ENCODE measurements around the gene BICC1.

Gene BICC1

DNA sequence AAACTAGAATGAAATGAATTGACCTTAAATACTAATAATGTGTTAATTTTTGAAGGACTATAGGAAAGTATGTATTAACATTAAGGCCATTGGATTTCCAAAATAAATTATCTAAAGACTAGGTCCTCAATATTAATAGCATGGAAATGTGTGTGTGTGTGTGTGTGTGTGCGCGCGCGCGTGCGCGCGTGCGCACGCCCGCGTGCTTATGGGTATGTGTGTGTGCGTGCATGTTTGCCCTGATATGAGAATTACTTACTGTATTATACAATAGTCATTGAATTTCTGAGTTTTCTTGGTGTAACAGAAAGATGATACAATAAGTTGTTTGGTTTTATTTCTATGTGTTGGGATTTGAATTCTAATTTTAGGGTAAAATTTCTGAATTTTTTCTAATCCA lies 205.9 kb downstream of the BICC1 start:
- no peak for TF ChIP-seq GATA2 (IDR thresholded peaks at IDR 0.05; ENCODE audit: low read depth, low read length)
- TF ChIP-seq GATA3 (IDR thresholded peaks at IDR 0.05; ENCODE audit: low read depth, low read length) = no peak

DNA sequence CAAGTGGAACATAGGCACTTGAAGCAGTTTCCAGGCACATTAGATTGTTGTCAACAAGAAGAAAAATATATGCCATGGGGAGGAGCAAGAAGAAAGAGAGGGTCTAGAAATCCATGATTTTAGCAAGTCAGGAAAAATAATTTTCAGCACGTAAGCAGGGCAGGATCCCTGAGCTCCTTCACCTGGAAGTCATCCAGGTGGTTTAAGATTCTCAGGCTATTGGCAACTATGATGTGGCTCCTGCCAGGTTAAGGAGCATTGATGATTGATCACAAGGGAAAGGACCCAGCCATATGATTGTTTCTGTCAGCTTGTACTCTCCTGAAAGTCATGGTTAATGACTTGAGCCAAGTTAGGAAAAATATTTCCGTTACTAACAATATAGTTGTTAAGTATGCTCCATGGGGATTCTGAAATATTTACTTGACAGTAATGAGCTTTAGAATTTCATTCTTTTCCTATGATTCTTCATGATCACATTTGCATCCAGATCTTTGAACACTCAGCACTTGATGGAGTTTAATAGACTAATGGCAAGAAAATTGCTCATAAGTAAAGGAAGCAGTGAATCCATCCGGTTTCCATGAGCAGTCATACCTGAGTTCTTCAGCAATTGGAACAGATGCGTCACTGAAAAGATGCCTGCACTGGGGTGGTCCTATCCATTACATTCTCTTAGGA lies 209.1 kb downstream of the BICC1 start:
- no peak for TF ChIP-seq GATA2 (IDR thresholded peaks at IDR 0.05; ENCODE audit: low read depth, low read length)
- no peak for TF ChIP-seq GATA3 (IDR thresholded peaks at IDR 0.05; ENCODE audit: low read depth, low read length)

DNA sequence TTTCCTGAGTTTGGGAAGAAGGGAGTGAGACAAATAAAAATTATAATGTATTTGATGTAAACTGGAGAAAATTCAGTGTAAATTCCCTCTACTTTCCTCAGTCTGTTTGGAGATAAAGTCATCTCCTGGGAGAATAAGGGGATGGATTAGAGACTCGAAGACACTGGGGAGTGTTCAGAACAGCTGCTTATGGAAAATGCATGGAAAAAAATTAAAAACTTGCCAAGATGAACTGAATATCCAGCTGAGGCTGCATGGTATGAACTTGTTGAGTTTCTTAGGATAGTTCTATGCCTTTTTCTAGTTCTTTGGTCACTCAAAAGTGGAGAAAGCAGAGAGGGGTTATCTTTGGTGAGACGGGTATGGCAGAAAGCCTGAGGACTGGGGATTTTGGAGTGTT lies 210.5 kb downstream of the BICC1 start:
- TF ChIP-seq GATA3 (IDR thresholded peaks at IDR 0.05; ENCODE audit: low read depth, low read length) (no peak), GATA2 (IDR thresholded peaks at IDR 0.05; ENCODE audit: low read depth, low read length) (no peak)

DNA sequence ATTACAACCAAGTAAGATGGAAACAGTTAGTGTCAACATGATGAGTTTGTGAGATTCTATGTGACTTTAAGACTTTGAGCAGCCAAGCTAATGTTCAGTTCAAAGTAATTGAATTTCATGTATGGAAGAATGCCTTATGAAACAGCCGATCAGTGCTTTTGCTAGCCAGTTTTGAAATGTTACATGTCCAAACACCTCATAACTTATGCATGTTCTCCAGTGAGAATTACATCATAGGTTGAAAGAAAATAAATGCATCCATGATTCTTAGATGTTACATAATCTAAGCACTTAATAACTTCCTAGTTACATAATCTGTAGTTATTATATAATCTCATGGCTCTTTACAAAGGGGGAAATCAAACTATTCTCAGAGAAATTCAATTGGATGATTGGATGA lies 211.3 kb downstream of the BICC1 start:
- no peak for TF ChIP-seq GATA2 (IDR thresholded peaks at IDR 0.05; ENCODE audit: low read depth, low read length)
- no peak for TF ChIP-seq GATA3 (IDR thresholded peaks at IDR 0.05; ENCODE audit: low read depth, low read length)

DNA sequence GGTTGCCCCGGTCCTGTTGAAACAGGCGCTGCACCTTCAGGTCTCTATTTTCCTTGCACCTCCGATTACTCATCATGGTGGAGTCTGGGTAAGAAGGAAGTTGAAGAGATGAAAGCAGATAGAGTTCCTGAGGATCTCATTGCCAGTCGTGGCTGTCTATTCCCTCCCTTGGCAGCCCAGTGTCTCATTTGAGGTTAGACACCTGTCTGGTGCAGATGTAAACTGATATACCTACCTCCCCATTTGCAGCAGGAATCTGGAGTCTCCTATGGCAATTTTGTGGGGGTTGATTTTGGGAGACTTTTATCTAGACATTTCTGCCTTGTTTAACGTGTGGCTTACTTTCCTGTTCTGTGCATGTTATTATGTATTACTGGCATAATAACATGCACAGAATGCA lies 212.1 kb downstream of the BICC1 start:
- TF ChIP-seq GATA3 (IDR thresholded peaks at IDR 0.05; ENCODE audit: low read depth, low read length) = no peak
- TF ChIP-seq GATA2 (IDR thresholded peaks at IDR 0.05; ENCODE audit: low read depth, low read length) = no peak

DNA sequence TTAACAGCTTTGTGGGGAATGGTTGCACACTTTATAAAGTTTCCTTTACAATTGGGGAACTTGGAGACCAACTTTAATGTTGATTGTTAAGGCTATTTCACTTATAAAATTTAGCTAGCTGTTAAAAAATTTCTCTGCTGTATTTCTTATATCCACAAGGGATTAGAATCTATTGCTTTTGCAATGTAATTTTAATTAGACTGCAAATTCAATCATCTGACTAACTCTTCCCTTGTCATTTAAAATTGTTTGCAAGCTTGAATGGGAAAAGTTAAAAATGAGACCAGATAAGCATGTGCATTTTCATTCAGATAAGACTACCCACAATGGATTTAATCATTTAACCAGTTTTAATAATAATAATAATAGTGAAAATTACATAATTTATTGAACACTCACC lies 213.2 kb downstream of the BICC1 start:
- TF ChIP-seq GATA3 (IDR thresholded peaks at IDR 0.05; ENCODE audit: low read depth, low read length) (no peak), GATA2 (IDR thresholded peaks at IDR 0.05; ENCODE audit: low read depth, low read length) (no peak)

DNA sequence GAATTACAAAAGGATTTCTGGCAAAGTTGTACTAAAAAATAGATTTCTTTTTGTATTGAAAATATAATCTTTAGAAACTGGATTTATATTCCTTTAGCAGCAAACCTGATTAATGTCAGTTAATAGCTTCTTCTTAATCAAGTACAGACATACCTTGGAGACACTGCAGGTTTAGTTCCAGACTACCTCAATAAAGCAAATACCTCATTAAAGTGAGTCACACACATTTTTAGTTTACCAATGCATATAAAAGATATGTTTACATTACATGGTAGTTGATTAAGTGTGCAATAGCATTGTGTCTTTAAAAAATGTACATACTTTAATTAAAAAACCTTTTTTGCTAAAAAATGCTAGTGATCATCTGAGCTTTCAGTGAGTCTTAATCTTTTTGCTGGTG lies 215.0 kb downstream of the BICC1 start:
- no peak for TF ChIP-seq GATA2 (IDR thresholded peaks at IDR 0.05; ENCODE audit: low read depth, low read length)

DNA sequence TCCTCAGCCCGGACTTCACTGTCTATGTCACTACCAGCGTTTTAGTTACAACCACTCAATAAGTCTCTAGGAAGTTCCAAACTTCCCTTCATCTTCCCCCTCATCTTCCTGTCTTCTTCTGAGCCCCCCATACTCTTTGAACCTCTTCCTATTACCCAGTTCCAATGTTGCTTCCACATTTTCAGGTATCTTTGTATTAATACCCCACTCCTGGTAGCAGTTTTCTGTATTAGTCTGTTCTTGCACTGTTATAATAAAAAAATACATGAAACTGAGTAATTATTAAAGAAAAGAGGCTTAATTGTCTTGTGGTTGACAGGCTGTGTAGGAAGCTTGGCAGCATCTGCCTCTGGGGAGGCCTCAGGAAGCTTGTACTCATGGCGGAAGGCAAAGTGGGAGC lies 218.6 kb downstream of the BICC1 start:
- no peak for TF ChIP-seq GATA2 (IDR thresholded peaks at IDR 0.05; ENCODE audit: low read depth, low read length)
- no peak for TF ChIP-seq GATA3 (IDR thresholded peaks at IDR 0.05; ENCODE audit: low read depth, low read length)

DNA sequence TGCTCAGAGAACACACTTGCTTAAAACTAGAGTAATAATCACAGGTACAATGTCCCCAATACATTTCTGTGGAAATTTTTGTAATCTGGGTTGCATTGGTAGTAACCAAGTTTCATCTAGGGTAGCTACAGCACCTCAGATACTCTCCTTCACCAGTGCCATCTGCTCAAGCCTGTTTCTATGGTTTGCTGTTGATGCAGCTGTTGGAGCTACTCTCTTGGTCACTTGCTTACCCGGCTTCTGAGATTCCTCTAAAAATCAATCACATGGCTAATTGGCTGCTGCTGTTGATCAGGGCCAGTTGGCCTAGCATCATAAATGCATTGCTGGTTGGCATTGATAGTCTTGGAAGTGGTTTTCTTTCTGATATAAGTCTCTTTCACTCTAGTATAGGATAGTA lies 220.8 kb downstream of the BICC1 start:
- no peak for TF ChIP-seq GATA3 (IDR thresholded peaks at IDR 0.05; ENCODE audit: low read depth, low read length)
- no peak for TF ChIP-seq GATA2 (IDR thresholded peaks at IDR 0.05; ENCODE audit: low read depth, low read length)

DNA sequence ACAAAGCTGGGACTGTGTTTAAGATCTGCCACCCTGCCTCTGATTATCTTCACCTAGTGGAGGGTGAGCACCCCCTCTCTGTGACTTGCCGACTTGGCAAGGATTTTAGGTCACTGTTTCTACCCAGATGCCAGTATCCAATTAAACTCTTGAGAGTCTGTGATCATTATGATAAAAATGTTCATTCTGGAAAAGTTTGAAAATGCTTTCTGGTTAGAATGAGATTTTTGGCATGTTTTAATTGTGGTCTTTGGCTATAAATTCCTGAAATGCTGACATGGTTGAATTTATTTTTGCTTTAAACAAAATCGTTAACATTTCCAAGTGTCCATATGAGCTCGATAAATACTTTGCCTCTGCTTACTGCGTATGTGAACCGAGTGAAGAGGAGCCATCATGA lies 221.4 kb downstream of the BICC1 start:
- no peak for TF ChIP-seq GATA2 (IDR thresholded peaks at IDR 0.05; ENCODE audit: low read depth, low read length)
- TF ChIP-seq GATA3 (IDR thresholded peaks at IDR 0.05; ENCODE audit: low read depth, low read length) = no peak

DNA sequence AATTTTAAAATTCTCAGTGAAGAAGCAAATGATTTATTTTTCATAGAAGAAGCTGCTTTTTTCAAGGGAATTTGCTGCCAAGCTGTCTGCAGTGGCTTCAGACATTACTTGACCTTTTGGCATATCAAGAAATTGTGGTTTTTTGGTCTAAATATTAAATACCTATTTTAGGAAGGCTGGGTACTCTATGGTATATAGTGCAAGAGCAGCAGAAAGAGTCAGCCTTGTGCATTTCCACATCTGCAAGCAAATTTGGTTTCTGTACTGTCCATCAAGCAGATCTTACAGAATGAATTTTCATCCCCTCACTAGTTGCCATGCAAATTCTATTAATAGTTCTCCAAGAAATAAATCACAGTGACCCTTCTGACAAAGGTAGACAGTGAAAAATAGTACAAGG lies 222.0 kb downstream of the BICC1 start:
- TF ChIP-seq GATA3 (IDR thresholded peaks at IDR 0.05; ENCODE audit: low read depth, low read length) (no peak), GATA2 (IDR thresholded peaks at IDR 0.05; ENCODE audit: low read depth, low read length) (no peak)

DNA sequence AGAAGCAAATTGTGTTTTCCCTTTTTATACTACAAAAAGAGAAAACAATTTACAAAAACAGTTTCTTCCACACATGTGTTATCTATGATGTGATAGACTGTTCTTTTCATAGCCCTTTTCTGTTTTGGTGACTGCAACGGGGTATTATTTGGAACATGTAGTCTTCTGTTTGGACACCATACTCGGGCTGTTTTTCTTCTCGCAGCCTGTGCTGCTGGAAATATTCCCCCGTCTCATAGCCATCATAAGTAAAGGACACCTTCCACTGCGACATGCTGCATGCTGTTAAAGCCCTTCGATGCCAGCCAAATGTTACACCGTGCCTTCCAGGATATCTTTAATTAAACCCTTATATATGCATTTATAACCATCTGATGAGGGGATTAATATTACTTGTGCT lies 222.4 kb downstream of the BICC1 start:
- TF ChIP-seq GATA3 (IDR thresholded peaks at IDR 0.05; ENCODE audit: low read depth, low read length) (no peak), GATA2 (IDR thresholded peaks at IDR 0.05; ENCODE audit: low read depth, low read length) (no peak)

DNA sequence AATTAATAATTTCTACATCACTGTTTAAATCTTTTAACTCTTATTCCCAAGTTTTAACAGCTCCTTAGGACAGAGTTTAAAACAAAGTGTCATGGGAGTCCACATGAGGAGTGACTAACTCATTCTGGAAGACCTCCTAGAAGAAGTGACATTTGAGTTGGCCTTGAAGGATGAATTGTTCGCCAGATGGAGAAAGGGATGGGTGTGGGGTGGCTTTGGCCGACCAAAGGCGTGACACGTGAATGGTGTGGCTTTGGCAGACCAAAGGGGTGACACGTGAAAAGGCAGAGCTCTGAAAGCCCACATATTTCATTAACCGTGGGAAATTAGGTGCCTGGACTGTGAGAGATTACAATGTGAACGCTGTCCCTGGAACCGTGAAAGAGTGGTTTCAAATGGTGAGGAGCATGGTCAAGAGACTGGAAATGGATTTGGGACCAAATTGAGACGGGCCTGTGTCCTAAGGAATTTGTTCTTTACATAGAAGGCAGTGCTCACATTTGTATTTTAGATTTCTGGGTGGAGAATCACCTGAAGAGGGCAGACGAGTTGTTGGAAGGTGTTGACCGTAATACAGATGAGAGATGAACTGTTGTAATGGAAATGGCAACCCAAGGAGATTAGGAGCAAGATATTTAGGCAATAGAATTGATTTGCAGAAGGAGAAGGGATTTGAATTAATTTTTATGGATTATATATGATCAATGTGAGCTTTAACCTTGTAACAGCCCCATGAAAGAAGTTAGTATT lies 228.1 kb downstream of the BICC1 start:
- TF ChIP-seq GATA2 (IDR thresholded peaks at IDR 0.05; ENCODE audit: low read depth, low read length) = no peak
- no peak for TF ChIP-seq GATA3 (IDR thresholded peaks at IDR 0.05; ENCODE audit: low read depth, low read length)

DNA sequence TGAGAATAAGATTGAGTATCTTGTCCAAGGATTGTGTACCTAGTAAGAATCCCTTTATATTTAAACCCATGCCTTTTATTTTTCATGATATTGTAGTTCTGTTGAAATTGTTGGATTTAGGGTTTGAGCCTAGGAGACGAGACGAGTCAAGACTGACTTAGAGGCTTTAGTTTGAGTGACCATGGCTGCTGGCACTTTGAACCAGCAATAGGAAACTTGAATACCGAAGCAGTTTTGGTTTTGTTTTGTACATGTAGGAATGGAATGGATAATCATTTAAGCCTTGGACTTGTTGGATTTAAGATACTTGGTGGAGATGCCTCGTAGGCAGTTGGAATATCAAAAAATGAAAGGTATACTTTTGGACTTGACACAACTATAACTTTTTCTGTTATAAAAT lies 229.0 kb downstream of the BICC1 start:
- no peak for TF ChIP-seq GATA2 (IDR thresholded peaks at IDR 0.05; ENCODE audit: low read depth, low read length)
- no peak for TF ChIP-seq GATA3 (IDR thresholded peaks at IDR 0.05; ENCODE audit: low read depth, low read length)

DNA sequence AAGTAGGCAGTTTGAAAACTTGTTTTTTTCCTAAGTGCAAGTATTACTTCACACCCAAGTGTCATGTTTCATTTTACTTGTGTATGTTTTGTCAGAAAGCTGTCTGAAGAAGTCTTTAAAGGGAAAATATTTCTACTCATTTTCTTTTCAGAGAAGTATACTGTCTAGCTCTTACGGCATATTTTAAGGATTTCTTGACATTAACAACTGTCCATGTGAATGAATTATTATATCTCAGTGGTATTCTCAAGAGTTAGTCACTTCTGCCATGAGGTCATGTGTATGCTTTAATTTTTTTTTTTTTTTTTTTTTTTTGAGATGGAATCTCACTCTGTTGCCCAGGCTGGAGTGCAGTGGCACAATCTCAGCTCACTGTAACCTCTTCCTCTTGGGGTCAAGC lies 229.5 kb downstream of the BICC1 start:
- TF ChIP-seq GATA3 (IDR thresholded peaks at IDR 0.05; ENCODE audit: low read depth, low read length) = no peak
